Trophoblast cell (in vitro differentiated cells and primary cell): ENCODE measurements around the gene LHX2.

Source experiments
- DNase-seq, 2 donors: peaks; one replicate each; pipeline ENCODE4 v3.0.0-alpha.2; 2016
- H2AFZ ChIP-seq: 2 replicates; pipeline ENCODE4 v1.6.1; 2013; ENCODE audit warnings: low read length, moderate library complexity, mild to moderate bottlenecking; ENCODE audit not compliant: insufficient read depth, poor library complexity
- H2AK5ac ChIP-seq: 2 replicates; pipeline ENCODE4 v1.6.1; 2013; ENCODE audit warnings: mild to moderate bottlenecking, low read length
- H2BK120ac ChIP-seq: 2 replicates; pipeline ENCODE4 v1.6.1; 2013; ENCODE audit warnings: low read length, mild to moderate bottlenecking, moderate library complexity; ENCODE audit not compliant: insufficient read depth, poor library complexity
- H2BK12ac ChIP-seq: 2 replicates; pipeline ENCODE4 v1.6.1; 2013; ENCODE audit warnings: mild to moderate bottlenecking, low read length, moderate library complexity
- H2BK5ac ChIP-seq: 2 replicates; pipeline ENCODE4 v1.6.1; 2013; ENCODE audit warnings: low read length, low read depth, moderate library complexity, mild to moderate bottlenecking; ENCODE audit not compliant: poor library complexity
- H3K14ac ChIP-seq: 2 replicates; pipeline ENCODE4 v1.6.1; 2013; ENCODE audit warnings: mild to moderate bottlenecking, low read length
- H3K18ac ChIP-seq: 2 replicates; pipeline ENCODE4 v1.6.1; 2013; ENCODE audit warnings: mild to moderate bottlenecking, low read length
- H3K23ac ChIP-seq: 2 replicates; pipeline ENCODE4 v1.6.1; 2013; ENCODE audit warnings: low read length
- H3K27ac ChIP-seq: 2 replicates; pipeline ENCODE4 v1.5.1; 2013; ENCODE audit warnings: low read depth, mild to moderate bottlenecking, inconsistent platforms, low read length, moderate library complexity
- H3K27me3 ChIP-seq: 2 replicates; pipeline ENCODE4 v1.6.1; 2013; ENCODE audit warnings: inconsistent platforms, mild to moderate bottlenecking, low read length, moderate library complexity; ENCODE audit not compliant: insufficient read depth
- H3K36me3 ChIP-seq, 2 experiments: 1 replicate in 1 of 2; 2 replicates in 1 of 2; pipeline ENCODE4 v1.6.1; 2013; ENCODE audit warnings: low read length in 2 of 2, mild to moderate bottlenecking in 2 of 2, moderate library complexity in 1 of 2; ENCODE audit not compliant: insufficient read depth in 2 of 2, control insufficient read depth in 1 of 2
- H3K4ac ChIP-seq: 2 replicates; pipeline ENCODE4 v1.6.1; 2013; ENCODE audit warnings: low read depth, mild to moderate bottlenecking, low read length, moderate library complexity
- H3K4me1 ChIP-seq, 2 experiments: 1 replicate in 1 of 2; 2 replicates in 1 of 2; pipeline ENCODE4 v1.6.1; 2013; ENCODE audit warnings: low read length in 2 of 2, mild to moderate bottlenecking in 2 of 2, moderate library complexity in 1 of 2; ENCODE audit not compliant: insufficient read depth in 2 of 2, control insufficient read depth in 1 of 2
- H3K4me2 ChIP-seq: 2 replicates; pipeline ENCODE4 v1.6.1; 2013; ENCODE audit warnings: inconsistent platforms, mild to moderate bottlenecking, low read length, moderate library complexity
- H3K4me3 ChIP-seq: 2 replicates; pipeline ENCODE4 v1.5.1; 2013; ENCODE audit warnings: mild to moderate bottlenecking, low read depth, low read length, inconsistent platforms
- H3K79me1 ChIP-seq: one replicate; pipeline ENCODE4 v1.6.1; 2013; ENCODE audit warnings: low read length
- H3K79me2 ChIP-seq: 2 replicates; pipeline ENCODE4 v1.6.1; 2013; ENCODE audit warnings: low read length, mild to moderate bottlenecking; ENCODE audit not compliant: control insufficient read depth, insufficient read depth, poor library complexity
- H3K9ac ChIP-seq: 2 replicates; pipeline ENCODE4 v1.6.1; 2013; ENCODE audit warnings: mild to moderate bottlenecking, low read length
- H3K9me3 ChIP-seq: 2 replicates; pipeline ENCODE4 v1.6.1; 2013; ENCODE audit warnings: low read depth, mild to moderate bottlenecking, control low read depth, inconsistent platforms, low read length; ENCODE audit not compliant: insufficient read depth
- H4K12ac ChIP-seq: 2 replicates; pipeline ENCODE4 v1.6.1; 2013; ENCODE audit warnings: low read depth, mild to moderate bottlenecking, low read length, moderate library complexity
- H4K8ac ChIP-seq: 2 replicates; pipeline ENCODE4 v1.6.1; 2013; ENCODE audit warnings: low read depth, mild to moderate bottlenecking, low read length, moderate library complexity
- H4K91ac ChIP-seq: one replicate; pipeline ENCODE4 v1.6.1; 2013; ENCODE audit warnings: low read depth, mild to moderate bottlenecking, low read length, moderate library complexity
- WGBS: extraction: QIAGEN DNeasy Blood & Tissue Kit; methylation state at CpG from one replicate; pipeline ENCODE4 v1.1.7; 2013; ENCODE audit warnings: missing lambda C conversion rate; ENCODE audit not compliant: insufficient read length, insufficient coverage; ENCODE audit errors: extremely low coverage; 5-methylcytosine and 5-hydroxymethylcytosine counted together

Gene LHX2

DNA sequence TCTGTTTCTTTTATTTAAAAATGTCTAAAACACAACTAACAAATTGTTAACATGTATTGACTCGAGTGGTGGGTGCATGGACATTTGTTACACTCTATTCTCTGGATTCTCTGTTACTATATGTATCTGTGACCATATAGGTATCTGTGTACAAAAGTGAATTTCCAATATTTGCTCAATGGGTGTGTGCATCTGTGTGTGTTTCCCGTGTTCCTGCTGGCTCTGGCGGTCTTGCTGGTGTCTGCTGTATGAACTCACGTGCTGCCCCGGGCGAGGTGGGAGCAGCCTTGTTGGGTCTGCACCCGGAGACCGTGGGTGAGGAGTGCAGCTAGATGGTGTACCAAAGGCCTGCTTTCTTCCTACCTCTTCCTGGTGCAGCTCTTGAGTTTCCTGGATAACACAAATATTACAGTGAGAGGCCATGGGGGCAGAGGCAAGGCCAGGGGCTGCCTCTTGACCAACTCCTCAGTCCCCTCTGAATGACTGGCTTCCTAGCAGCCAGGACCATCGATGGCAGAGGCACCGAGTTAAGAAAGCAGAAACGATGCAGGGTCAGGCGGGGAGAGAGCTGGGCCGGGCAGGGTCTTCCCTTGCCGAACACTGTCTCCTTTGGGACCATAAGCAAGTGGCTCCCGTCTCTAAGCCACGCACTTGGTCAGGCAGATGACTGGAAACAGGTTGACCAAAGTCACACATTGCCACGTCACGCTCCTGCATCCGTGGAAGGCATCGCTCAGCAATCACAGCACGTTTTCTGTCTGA, 49.5 kb downstream of the LHX2 start:
- H3K23ac ChIP-seq, result no peak overlapping the region
- H3K36me3 ChIP-seq, result no peaks in the 10 kb centered on the region
- H3K4me1 ChIP-seq, result peaks cover 0 to 2% of the 10 kb centered on the region in 2 experiments
- H4K12ac ChIP-seq, result no peak overlapping the region
- no peak overlapping the region for H3K18ac ChIP-seq
- H3K27me3 ChIP-seq, result no peaks in the 10 kb centered on the region
- H2BK5ac ChIP-seq, result no peak overlapping the region
- no peak overlapping the region for H3K9ac ChIP-seq
- H2BK120ac ChIP-seq, result no peak overlapping the region
- no peak overlapping the region for H4K8ac ChIP-seq
- no peak overlapping the region for H2AK5ac ChIP-seq
- H3K4me2 ChIP-seq, result no peak overlapping the region
- no peaks in the 10 kb centered on the region for H3K79me2 ChIP-seq
- H3K4ac ChIP-seq, result no peak overlapping the region
- no peak overlapping the region for H3K14ac ChIP-seq
- no peak overlapping the region for H2AFZ ChIP-seq
- H3K9me3 ChIP-seq, result peaks cover 2% of the 10 kb centered on the region
- H3K4me3 ChIP-seq, result no peak overlapping the region
- no peak for DNase-seq
- no peaks in the 10 kb centered on the region for H3K79me1 ChIP-seq
- H3K27ac ChIP-seq, result no peak overlapping the region
- H2BK12ac ChIP-seq, result no peak overlapping the region
- H4K91ac ChIP-seq, result no peak overlapping the region
- no CpG with 5 or more reads among the region's 21 CpGs for WGBS

- H4K91ac ChIP-seq, result no peak overlapping the region
- H2BK120ac ChIP-seq, result no peak overlapping the region
- no peak overlapping the region for H3K23ac ChIP-seq
- peak in 1 of 2 donors; percentile 43 for DNase-seq
- no peak overlapping the region for H3K9ac ChIP-seq
- H3K79me1 ChIP-seq, result no peaks in the 10 kb centered on the region
- H2BK12ac ChIP-seq, result no peak overlapping the region
- H3K79me2 ChIP-seq, result no peaks in the 10 kb centered on the region
- H3K27ac ChIP-seq, result no peak overlapping the region
- no peak overlapping the region for H2BK5ac ChIP-seq
- H2AFZ ChIP-seq, result no peak overlapping the region
- H3K9me3 ChIP-seq, result peaks cover 2% of the 10 kb centered on the region
- H3K18ac ChIP-seq, result no peak overlapping the region
- H3K4ac ChIP-seq, result no peak overlapping the region
- no peaks in the 10 kb centered on the region for H3K36me3 ChIP-seq
- peaks cover 0 to 2% of the 10 kb centered on the region in 2 experiments for H3K4me1 ChIP-seq
- H2AK5ac ChIP-seq, result no peak overlapping the region
- no peak overlapping the region for H3K14ac ChIP-seq
- H4K8ac ChIP-seq, result no peak overlapping the region
- H3K27me3 ChIP-seq, result no peaks in the 10 kb centered on the region
- H3K4me2 ChIP-seq, result no peak overlapping the region
- H3K4me3 ChIP-seq, result no peak overlapping the region
- no CpG with 5 or more reads among the region's 2 CpGs for WGBS
- no peak overlapping the region for H4K12ac ChIP-seq
These were observed 50.6 kb downstream of the LHX2 start for GRCh38 chr9:124062172-124062571.

- Histone ChIP-seq H3K18ac (no peak overlapping the region), H3K79me1 (no peaks in the 10 kb centered on the region), H2AFZ (no peak overlapping the region), H3K36me3 (no peaks in the 10 kb centered on the region), H3K23ac (no peak overlapping the region), H3K27me3 (no peaks in the 10 kb centered on the region), H3K14ac (no peak overlapping the region), H3K79me2 (no peaks in the 10 kb centered on the region), H3K4me1 (peaks cover 0 to 2% of the 10 kb centered on the region in 2 experiments), H3K4ac (no peak overlapping the region), H4K8ac (no peak overlapping the region), H3K4me3 (no peak overlapping the region), H2BK120ac (no peak overlapping the region), H3K27ac (no peak overlapping the region), H2AK5ac (no peak overlapping the region), H2BK12ac (no peak overlapping the region), H3K4me2 (no peak overlapping the region), H3K9ac (no peak overlapping the region), H4K12ac (no peak overlapping the region), H2BK5ac (no peak overlapping the region), H3K9me3 (peaks cover 5% of the 10 kb centered on the region), H4K91ac (no peak overlapping the region)
- peak; percentile 7 to 34 for DNase-seq
- WGBS, result no CpG with 5 or more reads among the region's 13 CpGs
These were observed 55.4 kb downstream of the LHX2 start for GRCh38 chr9:124066783-124067577.

DNA sequence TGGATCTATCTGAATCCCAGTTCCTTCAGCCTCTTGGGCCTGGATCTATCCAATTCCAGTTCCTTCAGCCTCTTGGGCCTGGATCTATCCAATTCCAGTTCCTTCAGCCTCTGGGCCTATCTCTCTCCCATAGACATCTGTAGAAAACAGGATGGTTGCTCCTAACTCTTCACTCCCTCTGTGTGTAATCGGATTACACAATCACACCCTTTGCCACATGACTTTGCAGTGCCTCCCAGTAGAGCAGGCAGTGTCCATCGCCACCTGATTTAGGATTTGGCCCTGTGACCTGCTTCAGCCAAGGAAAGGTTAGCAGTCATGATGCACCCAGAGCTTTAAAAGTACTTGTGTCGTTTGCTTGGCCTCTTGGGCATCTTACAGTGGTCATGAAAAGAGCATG, 56.7 kb downstream of the LHX2 start:
- H3K36me3 ChIP-seq, result no peaks in the 10 kb centered on the region
- no peak overlapping the region for H3K27ac ChIP-seq
- H4K8ac ChIP-seq, result no peak overlapping the region
- H3K79me2 ChIP-seq, result no peaks in the 10 kb centered on the region
- peaks cover 5% of the 10 kb centered on the region for H3K9me3 ChIP-seq
- H3K4me1 ChIP-seq, result peaks cover 0 to 2% of the 10 kb centered on the region in 2 experiments
- no peak overlapping the region for H3K23ac ChIP-seq
- no peak overlapping the region for H4K91ac ChIP-seq
- H3K4me3 ChIP-seq, result no peak overlapping the region
- no peak overlapping the region for H3K4ac ChIP-seq
- peaks cover 1% of the 10 kb centered on the region for H3K79me1 ChIP-seq
- no peak overlapping the region for H4K12ac ChIP-seq
- no peak overlapping the region for H3K9ac ChIP-seq
- H2BK12ac ChIP-seq, result no peak overlapping the region
- no peak overlapping the region for H3K4me2 ChIP-seq
- no peak overlapping the region for H3K14ac ChIP-seq
- no peak overlapping the region for H2BK120ac ChIP-seq
- H3K18ac ChIP-seq, result no peak overlapping the region
- no CpG with 5 or more reads among the region's 3 CpGs for WGBS
- H3K27me3 ChIP-seq, result no peaks in the 10 kb centered on the region
- no peak overlapping the region for H2BK5ac ChIP-seq
- no peak overlapping the region for H2AK5ac ChIP-seq
- DNase-seq, result no peak
- no peak overlapping the region for H2AFZ ChIP-seq
